NCI-H1092 (cell line): Measurements from ENCODE around the gene RAI2.
"Not testable (repeated sequence)": the region's sequence is repeated elsewhere in the genome, so short reads cannot be mapped to it uniquely, and the experiment has no call there.

Experiments
- DNase-seq: peaks from one replicate; lab custom pipeline; 2025; lab: John Stamatoyannopoulos, UW

Gene RAI2

GRCh38 chrX:17828171-17828570, 32.9 kb downstream of the RAI2 start:
- no peak for DNase-seq

DNA sequence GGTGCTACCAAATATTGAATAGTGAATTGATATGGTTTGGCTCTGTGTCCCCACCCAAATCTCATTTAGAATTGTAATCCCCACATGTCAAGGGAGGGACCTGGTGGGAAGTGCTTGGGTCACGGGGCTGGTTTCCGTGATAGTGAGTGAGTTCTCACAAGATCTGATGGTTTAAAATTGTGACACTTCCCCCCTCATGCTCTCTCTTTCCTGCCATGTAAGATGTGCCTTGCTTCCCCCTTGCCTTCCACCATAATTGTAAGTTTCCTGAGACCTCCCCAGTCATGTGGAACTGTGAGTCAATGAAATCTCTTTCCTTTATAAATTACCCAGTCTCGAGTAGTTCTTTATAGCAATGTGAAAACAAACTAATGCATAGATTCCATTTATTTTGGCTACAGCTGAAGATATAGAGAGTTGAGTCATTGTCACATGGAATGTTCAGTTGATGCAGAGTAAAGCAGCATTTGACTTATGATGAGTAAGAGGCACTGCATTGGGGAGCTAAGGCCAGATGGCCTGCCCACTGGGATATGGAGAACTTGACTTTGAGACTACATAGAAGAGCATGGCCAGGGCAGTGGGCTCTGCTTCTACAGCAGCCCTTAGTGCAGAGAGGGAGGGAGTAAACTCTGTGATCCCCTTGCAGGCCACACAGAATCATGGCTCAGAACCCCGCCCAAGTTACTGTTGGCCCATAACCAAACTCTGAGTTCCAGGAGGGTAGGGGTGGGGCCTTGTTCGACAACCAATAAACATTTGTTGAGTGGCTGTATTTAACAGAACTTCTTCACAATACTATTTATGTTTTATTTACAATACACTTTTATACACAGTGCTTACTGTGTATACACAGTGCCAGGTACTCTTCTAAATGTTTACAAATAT, 34.2 kb downstream of the RAI2 start:
- DNase-seq = no peak

- DNase-seq = no peak
Observed at GRCh38 chrX:17824980-17825379, 36.1 kb downstream of the RAI2 start.

GRCh38 chrX:17822351-17822750, 38.7 kb downstream of the RAI2 start:
- DNase-seq = no peak

DNA sequence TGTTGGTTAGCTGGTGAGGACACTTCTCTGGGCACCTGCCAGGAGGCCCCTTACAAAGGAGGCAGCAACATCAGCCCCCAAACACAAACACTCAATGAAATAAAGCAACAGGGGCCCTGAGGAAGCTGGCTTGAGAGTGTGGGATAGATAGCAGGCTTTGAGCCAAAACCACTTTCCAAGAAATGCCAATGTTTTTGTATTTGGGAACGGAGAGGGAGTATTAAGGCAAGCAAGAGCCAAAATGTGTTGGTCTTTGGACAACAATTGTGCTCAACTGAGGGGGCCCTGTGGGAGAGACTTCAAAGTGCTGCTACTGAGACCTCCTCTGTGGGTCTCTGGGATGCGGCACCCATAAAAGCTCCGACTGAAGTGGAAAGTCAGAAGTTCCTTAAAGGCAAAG, 41.0 kb downstream of the RAI2 start:
- no peak for DNase-seq

GRCh38 chrX:17818726-17819125, 42.4 kb downstream of the RAI2 start:
- no peak for DNase-seq

GRCh38 chrX:17817251-17817650, 43.8 kb downstream of the RAI2 start:
- DNase-seq = no peak

DNA sequence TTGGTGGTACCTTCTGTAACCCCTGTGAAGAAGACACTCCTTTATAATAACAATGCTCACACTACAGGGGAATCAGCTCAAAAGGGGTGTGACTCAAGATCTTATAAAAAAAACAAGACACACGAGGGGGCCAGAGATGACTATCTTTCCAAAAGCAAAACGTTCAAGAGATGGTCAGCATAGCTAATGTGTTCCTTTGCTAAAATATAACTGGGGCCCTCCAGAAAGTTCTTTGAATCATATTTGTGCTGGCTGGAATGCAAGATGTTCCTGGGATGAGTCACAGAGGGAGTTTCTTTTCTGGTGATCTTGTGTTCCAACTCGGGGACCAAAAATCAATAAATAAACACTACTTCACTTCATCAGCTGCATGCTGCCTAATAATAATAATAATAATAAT, 46.5 kb downstream of the RAI2 start:
- no peak for DNase-seq

- DNase-seq = no peak
Observed at GRCh38 chrX:17814059-17814458, 47.0 kb downstream of the RAI2 start.

DNA sequence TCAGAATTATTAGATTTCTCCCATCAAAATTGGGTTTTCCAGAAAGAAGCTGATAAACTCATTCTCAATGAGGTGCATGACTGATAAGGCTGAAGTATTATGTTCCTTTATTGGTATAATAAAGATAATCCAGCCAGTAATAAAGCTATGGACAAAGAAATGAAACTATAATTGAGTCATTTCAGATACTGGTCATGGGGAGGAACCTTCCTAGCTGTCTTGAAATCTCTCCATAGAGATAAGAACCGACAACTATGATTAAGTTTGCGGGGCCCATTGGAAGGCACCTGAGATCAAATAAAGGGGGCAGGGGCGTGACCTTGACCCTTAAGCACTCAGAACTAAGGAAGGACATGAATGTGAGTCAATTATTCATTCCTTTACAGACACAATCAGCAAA, 47.8 kb downstream of the RAI2 start:
- DNase-seq = no peak

DNA sequence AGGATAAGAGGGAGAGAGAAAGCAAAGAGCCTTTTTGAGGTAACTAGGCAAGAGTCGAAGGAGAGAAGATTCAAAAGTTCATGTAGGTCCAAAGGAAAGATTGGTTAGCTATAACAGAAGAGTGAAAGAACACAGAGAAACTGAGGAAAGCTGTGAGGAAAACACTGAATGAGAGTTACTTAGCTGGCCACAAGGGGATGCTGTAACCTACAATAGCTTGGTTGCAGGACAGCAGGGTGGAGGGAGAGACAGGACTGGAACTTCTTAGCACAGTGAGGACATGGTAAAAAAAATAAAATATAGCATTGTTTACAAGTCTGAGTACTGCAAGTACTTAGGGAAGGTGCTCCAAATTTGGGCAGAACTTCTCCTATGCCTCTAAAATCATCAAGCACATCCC, 48.3 kb downstream of the RAI2 start:
- DNase-seq = no peak

- no peak for DNase-seq
Observed at GRCh38 chrX:17809984-17810383, 51.1 kb downstream of the RAI2 start.

DNA sequence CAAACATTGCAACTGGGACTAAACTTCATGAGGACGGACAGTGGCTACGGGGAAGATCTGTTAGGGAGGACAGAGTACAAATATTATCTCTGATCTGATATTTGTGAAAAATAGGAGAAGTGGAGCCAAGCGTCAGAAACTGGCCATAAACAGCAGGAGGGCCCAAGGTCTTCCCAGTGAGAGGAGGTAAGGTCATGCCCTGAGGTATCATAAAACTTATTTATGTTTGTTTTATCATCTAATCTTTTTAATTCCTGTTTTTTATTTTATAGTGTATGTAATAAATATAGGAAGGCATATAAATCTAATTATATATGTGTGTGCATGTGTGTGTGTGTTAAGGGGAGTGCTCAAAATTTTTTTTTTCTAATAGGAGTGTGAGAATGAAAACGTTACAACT, 51.8 kb downstream of the RAI2 start:
- no peak for DNase-seq

GRCh38 chrX:17805120-17805519, 56.0 kb downstream of the RAI2 start:
- DNase-seq = no peak

DNA sequence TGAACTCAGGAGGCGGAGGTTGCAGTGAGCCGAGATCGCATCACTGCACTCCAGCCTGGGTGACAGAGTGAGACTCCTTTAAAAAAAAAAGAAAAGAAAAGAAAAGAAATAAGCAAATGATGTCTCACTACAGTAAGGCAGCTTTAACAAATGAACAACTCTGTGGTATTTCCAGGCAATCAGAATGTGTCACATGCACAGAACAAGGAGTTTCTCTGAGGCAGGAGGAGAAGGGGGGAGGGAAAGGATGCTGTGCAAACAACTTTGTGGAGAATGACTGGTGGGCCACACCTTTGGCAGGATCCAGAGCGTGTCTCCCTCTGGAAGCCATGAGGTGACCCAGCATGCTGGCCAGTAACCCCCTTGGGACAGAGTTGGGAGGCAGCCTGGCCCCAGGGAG, 57.6 kb downstream of the RAI2 start:
- DNase-seq = no peak

DNA sequence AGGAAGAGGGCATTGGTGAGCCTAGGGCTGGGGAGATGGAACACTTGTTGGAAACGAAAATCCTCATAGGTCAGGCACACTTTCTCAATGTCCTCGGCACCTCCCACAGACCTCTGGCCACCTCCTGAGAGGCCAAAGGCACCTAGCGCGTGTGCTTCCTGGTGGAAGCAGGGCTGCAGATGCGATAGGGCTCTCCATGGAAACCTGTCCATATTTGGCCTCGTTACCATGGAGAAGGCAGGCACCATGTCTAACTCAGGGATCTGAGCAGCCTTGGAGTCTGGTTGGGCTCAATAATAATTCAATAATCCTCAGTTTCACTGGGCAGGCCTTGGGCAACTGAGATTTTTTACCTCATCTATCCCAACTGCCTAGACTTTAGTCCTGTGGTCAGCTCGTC, 58.3 kb downstream of the RAI2 start:
- DNase-seq = no peak

GRCh38 chrX:17801431-17801830, 59.7 kb downstream of the RAI2 start:
- DNase-seq = no peak

GRCh38 chrX:17798921-17799320, 62.2 kb downstream of the RAI2 start:
- no peak for DNase-seq

DNA sequence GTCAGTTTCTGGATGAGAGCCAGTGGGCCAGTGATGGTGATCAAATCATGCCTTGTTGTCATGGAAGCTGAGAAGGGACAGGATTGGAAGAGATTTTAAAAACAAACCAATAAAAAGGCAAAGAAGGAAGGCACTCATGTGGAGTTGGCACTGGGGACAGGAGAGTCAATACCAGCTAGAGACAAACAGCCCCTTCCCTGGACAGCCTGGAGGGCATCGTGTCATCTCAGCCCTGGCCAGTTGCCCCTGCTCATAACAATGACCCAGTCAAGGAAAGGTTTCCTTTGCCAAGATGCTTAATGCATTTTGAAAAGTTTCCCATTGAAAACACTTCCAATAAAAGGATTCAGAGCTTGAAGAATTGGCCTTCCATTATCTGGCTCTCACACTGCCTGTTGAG, 68.3 kb downstream of the RAI2 start:
- peak; percentile 82 for DNase-seq

DNA sequence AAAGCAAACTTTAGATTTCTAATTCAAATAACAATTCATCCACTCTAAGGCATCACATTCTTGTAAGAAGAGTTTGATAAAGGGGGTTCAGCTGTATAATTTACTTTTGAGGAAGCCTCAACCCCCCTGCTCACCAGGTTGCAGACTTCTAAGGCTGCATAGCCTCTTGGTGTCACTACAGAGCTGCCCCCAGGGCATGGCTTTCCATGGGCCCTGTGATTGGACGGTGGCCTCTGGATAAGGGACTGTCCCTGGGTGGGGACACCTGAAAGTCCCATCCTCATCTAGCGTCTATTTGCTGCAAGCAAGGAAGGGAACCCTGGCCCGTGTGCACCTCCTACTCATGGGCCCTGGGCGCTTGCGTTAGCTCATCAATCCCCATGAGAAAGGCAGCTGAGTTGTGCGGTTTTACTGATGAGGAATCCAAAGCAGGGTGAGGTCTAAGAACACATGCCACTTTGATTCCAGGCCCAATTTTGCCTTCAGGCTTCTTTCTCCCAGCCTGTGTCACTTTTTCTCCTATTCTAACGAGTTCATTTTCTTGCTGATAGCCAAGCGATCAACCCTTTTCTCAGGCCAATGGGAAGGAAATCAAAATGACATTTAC, 72.0 kb downstream of the RAI2 start:
- DNase-seq = no peak

DNA sequence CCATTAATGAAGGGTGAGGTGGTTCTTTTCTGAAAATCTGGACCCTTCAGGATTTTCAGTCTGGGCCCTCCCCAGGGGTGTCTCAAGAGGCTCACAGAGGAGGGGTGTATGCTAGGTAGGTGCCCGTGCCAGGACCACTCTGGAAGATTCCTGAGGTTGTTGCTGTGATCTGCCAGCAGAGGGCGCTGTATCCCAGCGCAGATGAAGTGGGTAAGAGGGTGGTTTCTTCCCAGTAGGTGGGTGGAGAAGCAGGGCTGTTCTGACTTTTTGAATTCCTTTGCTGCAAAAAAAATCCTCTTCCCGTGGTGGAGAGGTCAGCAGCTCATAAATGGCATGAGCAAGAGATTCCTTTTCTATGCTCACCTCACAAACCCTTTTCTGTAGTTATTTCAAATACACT, 72.7 kb downstream of the RAI2 start:
- peak; percentile 18 for DNase-seq

- DNase-seq = no peak
Observed at GRCh38 chrX:17787557-17787956, 73.5 kb downstream of the RAI2 start.

DNA sequence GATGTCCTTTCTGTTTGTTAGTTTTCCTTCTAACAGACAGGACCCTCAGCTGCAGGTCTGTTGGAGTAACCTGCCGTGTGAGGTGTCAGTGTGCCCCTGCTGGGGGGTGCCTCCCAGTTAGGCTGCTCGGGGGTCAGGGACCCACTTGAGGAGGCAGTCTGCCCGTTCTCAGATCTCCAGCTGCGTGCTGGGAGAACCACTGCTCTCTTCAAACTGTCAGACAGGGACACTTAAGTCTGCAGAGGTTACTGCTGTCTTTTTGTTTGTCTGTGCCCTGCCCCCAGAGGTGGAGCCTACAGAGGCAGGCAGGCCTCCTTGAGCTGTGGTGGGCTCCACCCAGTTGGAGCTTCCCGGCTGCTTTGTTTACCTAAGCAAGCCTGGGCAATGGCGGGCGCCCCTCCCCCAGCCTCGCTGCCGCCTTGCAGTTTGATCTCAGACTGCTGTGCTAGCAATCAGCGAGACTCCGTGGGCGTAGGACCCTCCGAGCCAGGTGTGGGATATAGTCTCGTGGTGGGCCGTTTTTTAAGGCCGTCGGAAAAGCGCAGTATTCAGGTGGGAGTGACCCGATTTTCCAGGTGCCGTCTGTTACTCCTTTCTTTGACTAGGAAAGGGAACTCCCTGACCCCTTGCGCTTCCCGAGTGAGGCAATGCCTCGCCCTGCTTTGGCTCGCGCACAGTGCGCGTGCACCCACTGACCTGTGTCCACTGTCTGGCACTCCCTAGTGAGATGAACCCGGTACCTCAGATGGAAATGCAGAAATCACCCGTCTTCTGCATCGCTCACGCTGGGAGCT, 74.3 kb downstream of the RAI2 start:
- DNase-seq = not testable (repeated sequence)
